Loucy (cell line): ENCODE results near the gene RPS29.
"Not testable (repeated sequence)": the region's sequence is repeated elsewhere in the genome, so short reads cannot be mapped to it uniquely, and the experiment has no call there.

Experiments used
- H2AFZ ChIP-seq: fragments of 200-600 bp; sonication (generic); 2 replicates; pipeline ENCODE4 v1.6.0; 2016; ENCODE audit warnings: antibody characterized with exemption, mild to moderate bottlenecking, low read length, moderate library complexity
- H3F3A ChIP-seq: fragments of 200-600 bp; 2 replicates; pipeline ENCODE4 v1.6.0; 2016; ENCODE audit warnings: antibody characterized with exemption, low read depth, mild to moderate bottlenecking
- H3K27me3 ChIP-seq: fragments of 200-600 bp; sonication (generic); 2 replicates; pipeline ENCODE4 v1.6.1; 2014; ENCODE audit warnings: low read length, mild to moderate bottlenecking; ENCODE audit not compliant: insufficient read depth, poor library complexity, severe bottlenecking
- H3K36me3 ChIP-seq: fragments of 200-600 bp; sonication (generic); 2 replicates; pipeline ENCODE4 v1.6.1; 2016; ENCODE audit warnings: low read length; ENCODE audit not compliant: insufficient read depth
- H3K4me1 ChIP-seq: fragments of 200-600 bp; sonication (generic); 2 replicates; pipeline ENCODE4 v1.5.1; 2014; ENCODE audit warnings: low read length, mild to moderate bottlenecking; ENCODE audit not compliant: insufficient read depth, poor library complexity, severe bottlenecking
- H3K4me2 ChIP-seq: fragments of 200-600 bp; sonication (generic); 2 replicates; pipeline ENCODE4 v1.6.0; 2014; ENCODE audit warnings: antibody characterized with exemption, low read length, low read depth, mild to moderate bottlenecking; ENCODE audit not compliant: poor library complexity, severe bottlenecking
- H3K4me3 ChIP-seq: fragments of 200-600 bp; sonication (generic); 2 replicates; pipeline ENCODE4 v1.5.1; 2014; ENCODE audit warnings: low read length, mild to moderate bottlenecking, mixed read lengths; ENCODE audit not compliant: poor library complexity, severe bottlenecking
- H3K79me2 ChIP-seq: fragments of 200-600 bp; sonication (generic); 2 replicates; pipeline ENCODE4 v1.6.1; 2014; ENCODE audit warnings: low read length; ENCODE audit not compliant: insufficient read depth
- H3K9ac ChIP-seq: fragments of 200-600 bp; sonication (generic); 2 replicates; pipeline ENCODE4 v1.6.0; 2014; ENCODE audit warnings: mild to moderate bottlenecking, low read depth, low read length, moderate library complexity; ENCODE audit not compliant: poor library complexity, severe bottlenecking
- H3K9me2 ChIP-seq: fragments of 200-600 bp; sonication (generic); replicated peaks from 2 replicates; pipeline ENCODE4 v1.6.1; 2016; ENCODE audit warnings: low read depth, low read length, mixed read lengths
- H3K9me3 ChIP-seq: fragments of 200-600 bp; sonication (generic); 2 replicates; pipeline ENCODE4 v1.6.1; 2014; ENCODE audit warnings: mild to moderate bottlenecking, antibody characterized with exemption, low read length, low read depth; ENCODE audit not compliant: insufficient read depth
- H4K20me1 ChIP-seq: fragments of 200-600 bp; sonication (generic); 2 replicates; pipeline ENCODE4 v1.6.0; 2014; ENCODE audit warnings: antibody characterized with exemption, low read length, mild to moderate bottlenecking; ENCODE audit not compliant: insufficient read depth, poor library complexity, severe bottlenecking
- CTCF ChIP-seq: fragments of 200-600 bp; sonication (generic); conservative IDR thresholded peaks from 2 replicates; pipeline ENCODE4 v1.5.1; 2014; ENCODE audit warnings: mild to moderate bottlenecking, antibody characterized with exemption, low read length
- EZH2phosphoT487 ChIP-seq: fragments of 200-600 bp; IDR thresholded peaks from 2 replicates; pipeline ENCODE4 v1.6.1; 2018; ENCODE audit warnings: antibody characterized with exemption, mild to moderate bottlenecking, moderate library complexity, borderline replicate concordance

RPS29 gene

DNA sequence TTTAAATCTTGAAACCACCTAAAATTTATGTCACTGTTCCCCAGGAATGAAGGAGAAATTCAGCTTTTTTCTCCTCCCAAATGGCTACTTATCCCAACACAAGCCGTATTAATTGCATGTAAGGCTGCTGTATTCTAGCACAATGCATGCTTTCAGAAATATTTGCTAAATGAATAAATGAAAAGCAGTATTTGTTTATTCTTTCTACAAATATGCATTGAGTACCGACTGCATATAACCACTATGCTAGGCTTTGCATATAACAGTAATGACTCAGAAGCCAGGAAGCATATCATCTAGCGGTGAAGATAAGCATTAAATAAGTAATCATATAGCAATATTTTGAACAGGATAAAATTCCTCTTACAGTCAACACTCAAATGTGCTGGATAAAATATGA, 6.8 kb upstream of the RPS29 start:
- TF ChIP-seq CTCF (no peak), EZH2phosphoT487 (no peak)
- Histone ChIP-seq H3K79me2 (peaks cover 21% of the 10 kb centered on the region), H3K4me1 (peaks cover 37% of the 10 kb centered on the region), H3K36me3 (no peaks in the 10 kb centered on the region), H3K9me2 (no peaks in the 10 kb centered on the region), H3K4me2 (no peak overlapping the region), H3F3A (0 out of 2 replicates have a peak, but pooled peaks cover 7% of the 10 kb centered on the region), H4K20me1 (no peaks in the 10 kb centered on the region), H3K4me3 (no peak overlapping the region), H3K9me3 (no peaks in the 10 kb centered on the region), H3K9ac (no peak overlapping the region), H3K27me3 (no peaks in the 10 kb centered on the region), H2AFZ (no peak overlapping the region)

GRCh38 chr14:49589387-49589786, 3.2 kb upstream of the RPS29 start:
- no peak overlapping the region for H3K4me2 ChIP-seq
- no peaks in the 10 kb centered on the region for H3F3A ChIP-seq
- H3K4me3 ChIP-seq: no peak overlapping the region
- no peaks in the 10 kb centered on the region for H3K9me3 ChIP-seq
- H4K20me1 ChIP-seq: peaks cover 17% of the 10 kb centered on the region
- no peaks in the 10 kb centered on the region for H3K9me2 ChIP-seq
- H3K79me2 ChIP-seq: peaks cover 18% of the 10 kb centered on the region
- H3K36me3 ChIP-seq: peaks cover under 1% of the 10 kb centered on the region; the same call in 1 of the 2 replicates
- no peak overlapping the region for H2AFZ ChIP-seq
- H3K9ac ChIP-seq: no peak overlapping the region
- TF ChIP-seq EZH2phosphoT487 (no peak), CTCF (no peak)
- peaks cover 25% of the 10 kb centered on the region for H3K4me1 ChIP-seq
- H3K27me3 ChIP-seq: no peaks in the 10 kb centered on the region

- no peaks in the 10 kb centered on the region for H3K9me3 ChIP-seq
- peaks cover 44% of the 10 kb centered on the region for H3K79me2 ChIP-seq
- H3K27me3 ChIP-seq: no peaks in the 10 kb centered on the region
- peak overlapping the region; percentile 68 for H2AFZ ChIP-seq
- H3F3A ChIP-seq: no peaks in the 10 kb centered on the region
- H3K36me3 ChIP-seq: peaks cover 23% of the 10 kb centered on the region; the same call in 1 of the 2 replicates
- peak; percentile 97 for TF ChIP-seq CTCF
- no peak for TF ChIP-seq EZH2phosphoT487
- peak overlapping the region; percentile 88 for H3K4me3 ChIP-seq
- H3K4me2 ChIP-seq: peak overlapping the region; percentile 71
- no peaks in the 10 kb centered on the region for H3K9me2 ChIP-seq
- H4K20me1 ChIP-seq: peaks cover 42% of the 10 kb centered on the region
- peak overlapping the region; percentile 88 for H3K9ac ChIP-seq
- peaks cover 39% of the 10 kb centered on the region for H3K4me1 ChIP-seq
Measured at GRCh38 chr14:49586673-49587460, 687 bp upstream of the RPS29 start.

GRCh38 chr14:49584981-49585640, 1.1 kb downstream of the RPS29 start:
- peaks cover 61% of the 10 kb centered on the region for H3K79me2 ChIP-seq
- not testable (repeated sequence) for H3K9me2 ChIP-seq, H2AFZ ChIP-seq, H3F3A ChIP-seq, H3K9me3 ChIP-seq, H3K27me3 ChIP-seq
- H3K4me2 ChIP-seq: peak overlapping the region; percentile 98
- peaks cover 50% of the 10 kb centered on the region for H3K4me1 ChIP-seq
- H4K20me1 ChIP-seq: peaks cover 56% of the 10 kb centered on the region
- peak overlapping the region; percentile 88 for H3K4me3 ChIP-seq
- peaks cover 23% of the 10 kb centered on the region; the same call in 1 of the 2 replicates for H3K36me3 ChIP-seq
- peak overlapping the region; percentile 88 for H3K9ac ChIP-seq
